HG02571 (cell line): Measurements from ENCODE around the gene PAH.

Experiments used
- ATAC-seq: cut with Tn5 transposase; IDR thresholded peaks from one replicate; pipeline ENCODE4 v1.9.1; 2021; ENCODE audit warnings: mild to moderate bottlenecking, moderate library complexity; ENCODE audit not compliant: unreplicated experiment

The PAH gene

DNA sequence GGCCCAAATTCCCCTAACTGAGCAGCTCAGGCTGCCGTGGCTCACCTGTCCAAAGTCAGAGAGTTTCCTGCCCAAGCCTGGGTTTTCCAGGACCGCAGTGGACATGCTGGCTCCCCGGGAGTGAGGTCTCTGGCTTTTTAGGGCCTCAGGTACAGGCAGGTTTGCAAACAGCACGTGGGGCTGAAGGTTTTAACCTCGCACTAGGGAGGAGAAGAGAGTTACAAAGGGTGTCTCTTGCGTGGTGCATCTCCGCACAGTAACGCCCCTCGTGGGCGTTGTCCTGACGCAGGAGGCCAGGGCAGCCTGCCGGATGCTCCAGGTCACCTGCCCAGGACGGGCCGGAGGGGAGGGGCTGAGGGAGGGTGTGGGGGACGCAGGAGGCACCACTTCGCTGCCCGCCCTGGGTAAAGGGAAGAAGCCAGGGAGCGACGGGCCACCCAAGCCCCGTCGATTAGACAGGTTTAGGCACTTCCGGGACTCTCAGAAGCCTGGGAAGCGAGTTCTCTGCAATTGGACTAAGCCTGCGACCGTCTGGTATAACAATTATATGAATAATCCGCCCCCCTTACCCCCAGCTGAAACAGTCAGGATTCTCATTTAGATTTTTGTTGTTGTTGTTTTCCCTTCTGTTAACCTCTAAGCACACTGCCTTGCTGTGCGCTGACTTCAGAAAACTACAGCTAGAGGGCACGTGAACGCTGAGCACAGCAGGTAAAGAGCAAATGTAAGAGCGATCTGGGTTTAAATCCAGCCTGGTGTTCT is at the start of gene PAH:
Gene PAH (minus strand): TSS at position 219 of the 762 bp plus-strand sequence. CDS start 114 bp downstream, at position 105.
- no peak for ATAC-seq

DNA sequence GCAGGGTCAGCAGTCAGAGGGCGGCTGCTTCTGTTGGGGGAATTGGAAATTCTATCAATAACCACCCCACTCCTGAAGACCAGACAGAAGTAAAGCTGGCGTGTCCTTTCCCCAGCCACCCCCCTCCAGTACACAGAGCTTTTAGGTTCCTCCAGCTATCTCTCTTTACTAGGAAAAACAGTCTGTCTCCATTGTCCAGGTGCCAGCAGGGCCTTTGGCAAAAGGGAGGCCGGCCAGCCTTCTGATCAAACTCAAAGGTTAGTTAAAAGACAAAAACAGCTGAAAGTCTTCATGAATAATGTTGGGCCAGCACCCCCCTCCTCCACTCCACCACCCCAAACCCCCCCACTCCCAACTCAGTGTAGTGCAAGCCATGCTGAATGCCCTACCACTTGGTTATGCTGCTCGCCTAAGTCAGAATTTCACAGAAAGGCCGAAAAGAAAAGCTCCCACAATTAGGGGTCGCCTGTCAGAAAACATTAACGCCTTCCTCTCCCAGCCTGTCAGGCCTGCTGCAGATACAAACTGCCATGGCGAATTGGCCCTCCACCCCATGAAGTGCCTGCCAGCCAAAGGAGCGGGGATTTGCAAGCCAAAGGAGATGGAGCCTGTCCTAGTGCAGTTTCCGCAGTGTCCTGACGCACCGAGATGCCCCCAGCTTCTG is 49.3 kb upstream of the PAH start:
- no peak for ATAC-seq

DNA sequence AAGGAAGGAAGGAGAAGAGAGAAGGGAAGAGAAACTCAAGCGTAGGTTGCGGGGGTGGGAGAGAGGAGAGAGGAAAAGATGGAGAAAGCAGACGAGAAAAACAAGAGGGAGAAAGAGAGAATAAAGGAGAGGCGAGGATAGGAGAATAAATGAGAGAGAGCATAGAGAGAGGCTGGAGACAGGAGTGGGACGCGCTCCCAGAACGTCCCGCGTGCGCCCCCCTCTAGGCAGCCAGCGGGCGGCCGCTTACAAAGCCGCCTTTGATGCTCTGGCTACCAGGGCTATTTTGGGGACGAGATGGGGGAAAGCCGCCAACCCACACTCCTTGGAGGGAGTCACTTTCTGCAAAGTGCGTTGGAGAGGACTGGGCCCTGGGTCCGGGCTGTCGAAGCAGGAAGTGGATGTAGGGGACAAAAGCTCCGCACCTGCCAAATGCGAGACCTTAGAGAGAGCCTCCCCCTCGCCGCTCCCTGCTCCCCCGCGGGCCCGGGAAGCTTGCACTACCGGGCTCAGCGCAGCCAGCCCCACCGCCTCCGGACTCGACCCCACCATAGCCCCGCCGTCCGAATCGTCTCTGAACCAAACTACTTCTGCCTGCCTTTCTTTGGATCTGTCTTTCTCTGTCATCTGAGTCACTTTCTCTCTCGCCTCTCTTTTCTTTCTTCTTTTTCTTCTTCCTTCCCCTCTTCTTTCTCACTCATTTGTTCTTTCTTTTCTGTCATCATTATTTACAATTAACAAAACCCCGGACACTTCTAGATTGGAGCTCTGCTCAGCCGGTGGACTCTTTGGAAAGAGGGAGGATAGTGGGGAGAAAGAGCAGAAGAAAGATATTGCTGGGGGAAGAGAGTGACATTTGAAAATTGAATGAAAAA is 48.5 kb upstream of the PAH start:
- no peak for ATAC-seq

DNA sequence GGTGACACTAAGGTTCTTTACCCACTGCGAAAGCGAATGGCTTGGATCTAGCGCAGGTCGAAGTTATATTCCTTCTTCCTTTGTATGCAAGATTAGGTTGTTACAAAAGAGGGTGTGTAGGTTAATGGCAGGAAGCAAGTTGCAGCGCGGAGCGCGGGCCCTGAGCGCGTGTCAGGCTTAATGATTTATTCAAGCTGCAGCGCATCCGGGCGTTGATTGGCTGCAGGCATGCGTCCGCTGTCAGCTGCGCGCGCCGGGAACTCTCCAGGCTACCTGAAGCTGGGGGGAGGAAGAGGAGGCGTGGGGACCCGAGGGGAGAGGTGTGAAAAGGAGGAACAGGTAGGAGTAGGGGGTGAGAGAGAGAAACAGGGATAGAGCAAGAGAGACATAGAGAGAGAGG is 47.8 kb upstream of the PAH start:
- no peak for ATAC-seq

DNA sequence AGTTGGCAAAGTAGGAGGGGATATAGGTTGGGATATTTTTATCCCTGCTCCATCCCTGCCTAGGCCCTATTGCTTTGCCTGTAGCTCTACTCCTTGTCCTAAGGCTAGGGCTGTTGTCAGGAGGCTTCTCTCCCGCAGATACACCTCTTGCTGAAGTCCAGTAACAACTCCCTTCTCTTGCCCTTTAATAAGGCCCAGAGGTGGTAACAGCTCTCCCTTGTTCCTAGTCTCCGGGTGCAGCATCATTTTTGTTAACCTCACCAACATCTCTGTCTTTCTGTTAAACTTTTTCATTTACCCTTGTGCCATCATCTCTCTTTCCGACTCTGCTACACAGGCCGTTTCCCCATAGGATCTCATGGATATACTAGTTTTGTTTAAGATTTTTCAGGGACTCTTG is 46.8 kb upstream of the PAH start:
- no peak for ATAC-seq

DNA sequence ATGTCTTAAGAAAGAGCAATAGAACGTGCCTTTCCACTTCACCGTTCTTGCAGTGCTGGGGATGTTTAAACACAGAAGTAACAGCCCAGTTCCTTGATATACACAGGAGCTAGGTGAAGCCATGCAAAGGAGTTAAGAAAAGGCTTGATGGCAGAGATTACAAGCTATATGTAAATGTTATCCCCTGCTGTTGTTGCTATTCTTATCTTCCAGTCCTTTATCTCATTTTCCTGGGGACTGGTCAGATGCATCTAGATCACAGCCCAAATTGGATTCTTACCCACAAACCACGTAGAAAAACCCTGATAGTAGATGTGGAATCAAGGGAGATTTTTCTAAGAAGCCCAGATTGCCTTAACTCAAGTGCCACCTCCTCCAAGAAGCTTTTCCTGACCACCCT is 45.9 kb upstream of the PAH start:
- no peak for ATAC-seq

DNA sequence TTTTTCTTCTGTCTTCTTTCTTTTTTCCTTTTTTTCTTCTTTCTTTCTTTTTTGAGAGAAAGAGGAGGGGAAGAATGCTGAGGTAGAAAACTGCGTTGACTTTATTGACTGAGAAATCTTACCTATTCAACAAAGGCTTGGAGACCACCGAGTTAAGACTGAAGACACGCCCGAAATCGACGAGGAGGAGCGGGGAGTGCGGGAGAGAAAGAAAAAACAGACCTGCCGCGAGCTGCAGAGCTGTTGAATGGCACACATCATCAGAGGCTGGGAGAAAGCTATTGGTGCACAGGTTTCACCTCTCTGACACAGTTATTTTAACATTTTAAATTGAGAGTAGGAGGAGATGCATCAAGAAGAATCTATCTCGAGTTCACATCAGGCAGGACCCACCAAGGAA is 45.5 kb upstream of the PAH start:
- ATAC-seq = no peak

DNA sequence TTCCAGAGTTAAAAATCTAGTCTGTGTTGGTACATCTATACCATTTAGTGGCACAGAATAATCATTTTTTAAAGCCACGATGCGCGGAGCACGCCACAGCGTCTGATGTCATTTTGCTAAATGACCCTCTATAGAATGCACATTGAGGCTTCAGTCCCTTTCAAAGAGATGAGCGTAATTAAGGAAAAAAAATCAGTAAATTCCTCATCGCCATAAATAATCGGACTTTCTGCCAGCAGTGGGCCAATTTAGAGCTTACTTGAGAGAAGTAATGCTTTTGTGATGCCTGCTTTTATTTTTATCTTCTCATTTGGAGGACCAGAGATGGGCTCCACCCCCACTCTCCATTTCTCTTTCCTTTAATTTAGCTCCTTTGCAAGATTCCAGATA is 44.4 kb upstream of the PAH start:
- no peak for ATAC-seq

DNA sequence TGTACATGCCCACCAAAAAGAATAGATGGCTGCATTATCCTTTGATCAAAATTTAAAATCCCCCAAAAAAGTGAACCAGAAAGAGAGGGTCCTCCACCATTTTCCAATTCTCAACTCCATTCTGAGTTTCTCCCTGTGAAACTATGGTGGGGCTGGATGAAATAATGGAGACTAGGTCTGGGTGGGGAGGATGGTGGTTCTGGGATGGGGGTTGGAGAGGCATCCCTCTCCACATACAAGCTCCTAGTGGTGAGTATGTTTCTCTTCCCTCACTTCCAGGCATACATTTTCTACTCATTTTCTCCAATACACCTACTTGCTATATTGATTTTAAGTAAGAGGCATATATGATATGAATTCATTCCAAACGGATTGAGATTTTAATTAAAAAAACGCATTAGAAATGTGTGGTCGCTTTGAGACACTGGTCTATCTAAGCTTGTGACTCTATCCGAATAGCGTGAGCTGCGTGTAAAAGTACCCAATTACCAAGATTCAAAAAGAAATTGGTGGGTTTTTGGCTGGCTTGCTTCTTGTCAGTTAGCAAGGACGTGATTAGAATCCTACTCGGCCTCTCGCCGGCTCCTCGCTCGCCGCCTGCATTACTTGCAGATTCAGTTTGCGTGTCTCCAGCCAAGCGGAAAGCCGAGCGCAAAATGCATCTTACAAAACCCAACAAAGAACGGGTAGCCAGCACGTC is 43.9 kb upstream of the PAH start:
- no peak for ATAC-seq

DNA sequence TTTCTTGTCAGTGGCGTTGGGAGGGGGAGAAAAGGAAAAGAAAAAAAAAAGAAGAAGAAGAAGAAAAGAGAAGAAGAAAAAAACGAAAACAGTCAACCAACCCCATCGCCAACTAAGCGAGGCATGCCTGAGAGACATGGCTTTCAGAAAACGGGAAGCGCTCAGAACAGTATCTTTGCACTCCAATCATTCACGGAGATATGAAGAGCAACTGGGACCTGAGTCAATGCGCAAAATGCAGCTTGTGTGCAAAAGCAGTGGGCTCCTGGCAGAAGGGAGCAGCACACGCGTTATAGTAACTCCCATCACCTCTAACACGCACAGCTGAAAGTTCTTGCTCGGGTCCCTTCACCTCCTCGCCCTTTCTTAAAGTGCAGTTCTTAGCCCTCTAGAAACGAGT is 42.3 kb upstream of the PAH start:
- no peak for ATAC-seq

DNA sequence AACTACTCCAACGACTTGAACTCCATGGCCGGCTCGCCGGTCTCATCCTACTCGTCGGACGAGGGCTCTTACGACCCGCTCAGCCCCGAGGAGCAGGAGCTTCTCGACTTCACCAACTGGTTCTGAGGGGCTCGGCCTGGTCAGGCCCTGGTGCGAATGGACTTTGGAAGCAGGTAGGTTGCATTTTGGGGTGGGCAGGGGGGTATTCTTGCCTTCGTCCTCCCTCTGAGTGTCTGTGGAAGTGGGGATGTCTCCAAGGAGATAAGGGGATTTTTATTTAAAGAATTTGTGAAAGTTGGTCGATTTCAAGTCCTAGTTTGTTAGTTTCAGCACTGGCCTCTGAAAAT is 41.8 kb upstream of the PAH start:
- ATAC-seq = no peak

DNA sequence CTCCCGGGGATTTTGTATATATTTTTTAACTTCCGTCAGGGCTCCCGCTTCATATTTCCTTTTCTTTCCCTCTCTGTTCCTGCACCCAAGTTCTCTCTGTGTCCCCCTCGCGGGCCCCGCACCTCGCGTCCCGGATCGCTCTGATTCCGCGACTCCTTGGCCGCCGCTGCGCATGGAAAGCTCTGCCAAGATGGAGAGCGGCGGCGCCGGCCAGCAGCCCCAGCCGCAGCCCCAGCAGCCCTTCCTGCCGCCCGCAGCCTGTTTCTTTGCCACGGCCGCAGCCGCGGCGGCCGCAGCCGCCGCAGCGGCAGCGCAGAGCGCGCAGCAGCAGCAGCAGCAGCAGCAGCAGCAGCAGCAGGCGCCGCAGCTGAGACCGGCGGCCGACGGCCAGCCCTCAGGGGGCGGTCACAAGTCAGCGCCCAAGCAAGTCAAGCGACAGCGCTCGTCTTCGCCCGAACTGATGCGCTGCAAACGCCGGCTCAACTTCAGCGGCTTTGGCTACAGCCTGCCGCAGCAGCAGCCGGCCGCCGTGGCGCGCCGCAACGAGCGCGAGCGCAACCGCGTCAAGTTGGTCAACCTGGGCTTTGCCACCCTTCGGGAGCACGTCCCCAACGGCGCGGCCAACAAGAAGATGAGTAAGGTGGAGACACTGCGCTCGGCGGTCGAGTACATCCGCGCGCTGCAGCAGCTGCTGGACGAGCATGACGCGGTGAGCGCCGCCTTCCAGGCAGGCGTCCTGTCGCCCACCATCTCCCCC is 41.2 kb upstream of the PAH start:
- no peak for ATAC-seq

DNA sequence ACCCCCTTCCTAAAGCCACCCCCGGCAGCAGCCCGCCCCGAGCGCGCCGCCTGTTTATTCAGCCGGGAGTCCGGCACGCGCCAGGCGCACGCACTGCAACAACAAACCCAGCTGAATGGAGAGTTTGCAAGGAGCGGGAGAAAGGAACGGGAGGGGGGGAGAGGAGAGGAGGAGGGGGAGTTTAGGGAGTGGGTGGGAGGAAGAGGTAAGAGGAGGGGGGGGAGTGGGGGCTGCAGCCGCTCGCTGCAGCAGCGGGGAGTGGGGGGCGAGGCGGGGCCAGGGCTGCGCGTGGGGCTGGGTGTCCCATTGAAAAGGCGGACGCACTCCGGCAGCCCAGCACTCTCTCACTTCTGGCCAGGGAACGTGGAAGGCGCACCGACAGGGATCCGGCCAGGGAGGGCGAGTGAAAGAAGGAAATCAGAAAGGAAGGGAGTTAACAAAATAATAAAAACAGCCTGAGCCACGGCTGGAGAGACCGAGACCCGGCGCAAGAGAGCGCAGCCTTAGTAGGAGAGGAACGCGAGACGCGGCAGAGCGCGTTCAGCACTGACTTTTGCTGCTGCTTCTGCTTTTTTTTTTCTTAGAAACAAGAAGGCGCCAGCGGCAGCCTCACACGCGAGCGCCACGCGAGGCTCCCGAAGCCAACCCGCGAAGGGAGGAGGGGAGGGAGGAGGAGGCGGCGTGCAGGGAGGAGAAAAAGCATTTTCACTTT is 40.5 kb upstream of the PAH start, which contains the start of gene ASCL1:
Gene ASCL1 (plus strand): TSS at position 336 of the 712 bp plus-strand sequence. CDS start 571 bp downstream, outside the sequence.
- peak; percentile 40 for ATAC-seq

DNA sequence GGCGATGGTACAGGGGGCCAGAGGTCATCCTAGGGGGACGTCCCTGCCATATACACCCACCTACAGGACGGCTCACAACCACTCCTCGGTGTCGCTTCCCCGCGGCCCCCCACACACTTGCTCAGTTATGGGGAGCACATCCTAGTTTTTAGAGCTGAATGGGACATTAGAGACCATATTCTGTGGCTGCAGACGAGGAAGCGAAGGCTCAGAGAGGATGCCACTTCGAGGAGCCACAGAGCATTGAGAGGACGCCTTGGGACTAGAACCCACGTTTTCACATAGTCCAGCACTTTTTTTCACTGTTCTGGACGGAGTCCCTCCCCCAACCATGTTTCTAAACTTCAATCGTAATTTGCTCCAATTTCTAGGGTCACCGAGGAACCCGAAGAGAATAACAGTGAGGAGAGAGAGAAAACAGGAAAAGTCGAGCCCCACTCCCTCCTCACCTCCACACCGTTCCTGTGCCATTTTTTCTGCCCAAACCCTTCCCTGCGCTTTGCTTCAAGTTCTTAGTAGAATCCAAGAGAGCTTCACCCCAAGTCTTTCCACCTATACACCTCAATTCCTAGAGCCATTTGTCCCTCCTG is 39.8 kb upstream of the PAH start:
- no peak for ATAC-seq

DNA sequence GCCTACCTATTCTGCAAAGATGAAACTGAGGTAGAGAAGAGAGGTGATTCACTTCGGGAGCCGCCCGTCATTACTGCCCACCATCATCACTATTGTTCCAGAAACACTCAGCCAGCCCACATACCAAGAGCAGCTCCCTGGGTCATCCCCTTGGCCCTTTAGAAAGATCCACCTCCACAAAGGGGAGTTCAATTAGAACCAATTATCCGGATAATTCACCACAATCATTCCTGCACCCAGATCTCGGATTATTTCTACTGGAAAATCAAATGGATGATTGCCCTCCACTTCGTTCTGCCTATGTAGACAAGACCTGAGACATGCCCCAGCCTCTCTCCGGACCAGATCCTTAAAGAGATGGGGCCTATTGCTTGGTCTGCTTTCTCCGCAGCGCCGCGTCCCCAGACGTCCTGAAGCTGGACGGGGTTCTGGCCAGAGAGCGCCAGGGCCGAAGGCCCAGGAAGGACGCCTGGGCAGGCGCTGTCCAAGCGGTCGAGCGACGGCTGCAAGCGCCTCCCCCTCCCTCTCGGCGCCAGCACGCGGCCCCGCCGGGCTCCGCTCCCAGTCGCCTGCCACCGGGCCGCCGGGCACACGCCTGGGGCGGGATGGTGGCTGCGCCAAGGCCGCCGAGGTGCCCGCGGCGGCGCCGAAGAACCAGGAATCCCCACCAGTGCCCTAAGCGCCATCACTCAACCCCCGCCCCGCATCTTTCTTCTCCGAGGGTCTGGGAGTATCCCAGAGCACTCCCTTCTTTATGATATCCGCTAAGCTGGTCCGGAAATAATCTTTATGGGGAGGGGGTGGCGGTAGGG is 39.1 kb upstream of the PAH start:
- ATAC-seq = no peak

DNA sequence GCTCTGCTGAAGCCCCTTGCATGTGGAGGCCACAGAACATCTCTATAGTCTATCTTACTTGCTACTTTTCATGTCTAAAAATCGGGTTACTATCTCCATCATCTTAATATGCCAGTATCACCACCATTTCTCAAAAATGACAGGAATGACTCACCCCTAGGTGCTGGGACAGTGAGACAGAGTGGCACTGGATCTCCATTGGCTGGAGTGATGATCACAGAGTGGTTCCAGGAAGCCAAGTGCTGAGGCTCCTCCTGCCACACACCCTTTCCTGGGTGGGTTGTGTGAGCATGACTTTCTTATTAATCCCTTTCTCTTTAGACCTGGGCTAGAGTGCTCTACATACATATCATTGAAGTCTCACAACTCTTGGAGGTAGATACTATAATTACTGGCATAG is 37.1 kb upstream of the PAH start:
- ATAC-seq = no peak

DNA sequence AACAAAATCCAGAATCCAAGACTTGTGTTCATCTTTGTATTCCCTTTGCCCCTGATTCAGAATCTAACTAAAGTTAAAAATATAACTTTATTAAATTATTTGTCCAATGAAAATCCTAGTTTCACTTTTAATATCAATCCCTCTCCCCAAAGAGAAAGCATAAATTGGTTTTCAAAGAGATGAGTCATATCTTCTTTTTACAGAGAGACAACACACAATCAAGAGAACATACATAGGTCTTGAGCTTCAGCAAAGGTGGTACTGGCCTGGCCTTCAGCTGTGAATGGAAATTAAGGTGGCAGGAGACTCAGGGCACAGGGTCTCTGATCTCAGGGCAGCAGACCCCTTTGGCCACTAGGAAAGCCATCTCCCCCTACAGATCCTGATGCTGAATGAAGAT is 36.2 kb upstream of the PAH start:
- no peak for ATAC-seq

DNA sequence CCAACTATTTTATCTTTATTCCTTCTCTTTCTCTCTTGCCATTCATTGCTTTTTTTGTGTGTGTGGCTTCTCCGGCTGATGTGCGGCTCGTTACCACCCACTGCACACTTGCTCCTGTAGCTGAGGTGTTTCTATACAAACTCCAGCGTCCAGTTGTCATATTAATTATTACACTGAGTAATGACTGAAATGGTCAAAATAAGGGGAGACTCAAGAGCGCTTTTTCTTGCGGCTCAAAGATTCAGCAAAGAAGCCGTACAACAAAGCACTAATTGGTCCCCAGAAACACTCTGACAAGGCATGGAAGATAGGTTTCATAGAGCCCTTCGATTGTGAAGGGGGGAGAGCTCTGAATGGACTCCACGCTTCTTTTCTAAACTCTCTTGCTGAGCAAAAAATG is 34.8 kb upstream of the PAH start:
- no peak for ATAC-seq
